Prostate gland (tissue), 2 donors: ENCODE data around the gene TMEM62.

Experiments used
- POLR2A ChIP-seq: fragments of 450-650 bp; IDR thresholded peaks from one replicate; pipeline ENCODE4 v1.6.1; 2016; ENCODE audit warnings: antibody characterized with exemption, mild to moderate bottlenecking
- POLR2AphosphoS5 ChIP-seq: sonication (generic); formaldehyde crosslinking; IDR thresholded peaks from one replicate; pipeline ENCODE4 v1.6.1; 2017; ENCODE audit warnings: antibody characterized with exemption
- TF ChIP-seq, protein P1 (sequence below), 4 experiments: fragments of 200-600 bp in 2 of 4; fragments of 450-650 bp in 2 of 4; sonication (generic) in 2 of 4; IDR thresholded peaks; 1 replicate in 3 of 4; 2 replicates in 1 of 4; pipeline ENCODE4 v1.5.1; 2016 to 2019; ENCODE audit warnings: antibody characterized with exemption in 4 of 4, mild to moderate bottlenecking in 2 of 4, moderate library complexity in 2 of 4

DNA sequence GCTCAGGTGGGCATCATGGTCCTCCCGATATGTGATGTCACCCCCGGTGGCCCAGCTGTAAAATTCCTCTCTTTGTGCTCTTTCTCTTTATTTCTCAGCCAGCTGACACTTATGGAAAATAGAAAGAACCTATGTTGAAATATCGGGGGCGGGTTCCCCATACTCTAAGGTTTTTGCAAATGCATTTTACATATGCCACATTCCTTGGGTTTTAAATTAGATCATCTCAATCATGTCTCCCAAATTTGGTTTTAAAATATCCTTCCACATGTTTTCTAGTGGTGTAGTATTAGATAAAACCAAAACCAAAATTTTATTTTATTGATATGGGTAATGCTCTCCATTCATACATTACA is 4.4 kb upstream of the TMEM62 start:
- TF ChIP-seq, protein P1, sequence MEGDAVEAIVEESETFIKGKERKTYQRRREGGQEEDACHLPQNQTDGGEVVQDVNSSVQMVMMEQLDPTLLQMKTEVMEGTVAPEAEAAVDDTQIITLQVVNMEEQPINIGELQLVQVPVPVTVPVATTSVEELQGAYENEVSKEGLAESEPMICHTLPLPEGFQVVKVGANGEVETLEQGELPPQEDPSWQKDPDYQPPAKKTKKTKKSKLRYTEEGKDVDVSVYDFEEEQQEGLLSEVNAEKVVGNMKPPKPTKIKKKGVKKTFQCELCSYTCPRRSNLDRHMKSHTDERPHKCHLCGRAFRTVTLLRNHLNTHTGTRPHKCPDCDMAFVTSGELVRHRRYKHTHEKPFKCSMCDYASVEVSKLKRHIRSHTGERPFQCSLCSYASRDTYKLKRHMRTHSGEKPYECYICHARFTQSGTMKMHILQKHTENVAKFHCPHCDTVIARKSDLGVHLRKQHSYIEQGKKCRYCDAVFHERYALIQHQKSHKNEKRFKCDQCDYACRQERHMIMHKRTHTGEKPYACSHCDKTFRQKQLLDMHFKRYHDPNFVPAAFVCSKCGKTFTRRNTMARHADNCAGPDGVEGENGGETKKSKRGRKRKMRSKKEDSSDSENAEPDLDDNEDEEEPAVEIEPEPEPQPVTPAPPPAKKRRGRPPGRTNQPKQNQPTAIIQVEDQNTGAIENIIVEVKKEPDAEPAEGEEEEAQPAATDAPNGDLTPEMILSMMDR (IDR thresholded peaks at IDR 0.05), result no peak
- TF ChIP-seq POLR2AphosphoS5 (no peak), POLR2A (no peak)
